Measurements from ENCODE around the gene TMEM117.
"Not testable (repeated sequence)": the region's sequence is repeated elsewhere in the genome, so short reads cannot be mapped to it uniquely, and the experiment has no call there.

The TMEM117 gene

GRCh38 chr12:43969882-43970281 lies 134.0 kb downstream of the TMEM117 start:
- DNase-seq = no peak

DNA sequence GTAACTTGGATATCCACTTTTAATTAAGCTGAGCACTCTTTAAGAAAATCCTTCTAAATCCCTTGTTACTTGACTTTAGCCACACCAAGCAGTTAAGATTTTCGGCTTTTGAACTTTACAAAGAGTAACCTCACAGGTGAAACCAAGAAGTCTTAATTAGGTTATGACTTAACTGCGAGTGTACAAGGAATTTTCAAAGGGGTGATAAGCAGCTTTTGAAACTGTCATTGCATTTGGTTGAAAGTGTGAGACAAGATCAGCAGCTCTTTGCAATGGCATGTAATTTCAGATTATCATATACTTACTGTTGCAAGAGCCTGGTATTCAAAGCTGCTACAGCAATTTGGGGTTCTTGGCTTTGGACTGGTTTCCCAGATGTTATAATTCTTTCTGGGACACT lies 137.5 kb downstream of the TMEM117 start:
- no peak for DNase-seq

GRCh38 chr12:43973993-43974392 lies 138.1 kb downstream of the TMEM117 start:
- no peak for DNase-seq

- no peak for DNase-seq
These were observed 140.1 kb downstream of the TMEM117 start for GRCh38 chr12:43976027-43976426.

DNA sequence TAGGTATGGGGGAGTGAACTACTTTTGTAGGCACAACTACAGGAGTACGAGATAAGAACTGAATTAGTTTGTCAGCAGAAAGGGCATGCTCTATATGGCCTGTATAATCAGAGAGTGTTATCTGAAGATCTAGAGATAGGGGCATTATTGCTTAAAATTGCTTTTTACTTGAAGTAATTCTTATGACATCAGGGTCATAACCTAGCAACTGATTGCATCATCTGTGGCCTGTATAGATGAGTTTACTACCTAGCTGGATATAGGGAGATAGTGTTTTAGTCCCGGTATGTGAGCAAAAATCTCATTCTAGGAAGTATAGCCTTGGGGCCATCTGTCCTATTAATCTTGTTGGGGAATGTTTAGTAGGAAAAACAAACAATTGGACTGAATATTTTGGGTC lies 142.7 kb downstream of the TMEM117 start:
- no peak for DNase-seq

GRCh38 chr12:43979450-43979849 lies 143.6 kb downstream of the TMEM117 start:
- no peak for DNase-seq

DNA sequence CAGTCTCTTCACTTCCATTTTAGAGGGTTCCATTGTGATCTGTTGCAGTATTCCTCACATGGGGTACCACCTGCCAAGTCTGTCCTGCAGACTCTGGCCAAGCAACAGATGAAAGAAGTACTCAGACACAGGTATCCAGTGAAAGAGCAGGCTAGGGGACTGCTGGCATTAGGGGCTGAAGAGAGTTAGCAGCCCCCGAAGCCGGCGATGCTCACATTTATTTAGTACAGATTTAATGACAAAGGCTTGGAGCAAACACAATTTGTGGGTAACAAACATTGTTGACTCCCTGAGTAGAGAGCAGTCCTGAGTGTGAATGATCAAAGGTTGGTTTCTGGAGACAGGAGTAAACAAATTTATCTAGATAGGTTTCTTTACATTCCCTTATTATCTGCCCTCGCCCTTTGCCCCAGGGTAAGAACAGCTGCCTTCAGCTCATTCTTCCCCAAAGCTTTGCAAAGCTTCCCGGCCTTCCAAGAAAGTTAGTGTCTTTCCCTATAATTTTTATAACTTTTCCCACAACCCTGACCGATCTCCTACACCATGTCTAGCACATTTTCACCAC lies 144.8 kb downstream of the TMEM117 start:
- no peak for DNase-seq

GRCh38 chr12:43981726-43982125 lies 145.8 kb downstream of the TMEM117 start:
- DNase-seq = no peak

DNA sequence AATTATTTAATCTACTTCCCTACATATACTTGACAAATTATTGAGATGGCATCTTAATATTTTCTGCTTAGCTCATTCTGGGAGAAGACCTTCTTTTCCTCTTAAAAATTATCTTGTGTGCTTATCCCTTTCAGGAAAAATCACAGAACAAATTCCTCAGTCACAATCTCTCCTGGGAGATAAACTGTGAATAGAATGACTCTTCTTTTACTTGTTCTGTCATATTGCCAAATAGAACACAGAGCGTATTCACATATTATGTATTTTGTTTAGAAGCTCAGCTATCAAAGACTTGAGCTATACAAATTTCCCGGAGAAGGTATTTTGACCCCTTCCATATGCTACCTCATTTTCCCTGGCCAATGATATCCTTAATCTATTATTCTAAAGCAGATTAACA lies 146.7 kb downstream of the TMEM117 start:
- no peak for DNase-seq

GRCh38 chr12:43988838-43989560 lies 153.1 kb downstream of the TMEM117 start:
- no peak for DNase-seq

DNA sequence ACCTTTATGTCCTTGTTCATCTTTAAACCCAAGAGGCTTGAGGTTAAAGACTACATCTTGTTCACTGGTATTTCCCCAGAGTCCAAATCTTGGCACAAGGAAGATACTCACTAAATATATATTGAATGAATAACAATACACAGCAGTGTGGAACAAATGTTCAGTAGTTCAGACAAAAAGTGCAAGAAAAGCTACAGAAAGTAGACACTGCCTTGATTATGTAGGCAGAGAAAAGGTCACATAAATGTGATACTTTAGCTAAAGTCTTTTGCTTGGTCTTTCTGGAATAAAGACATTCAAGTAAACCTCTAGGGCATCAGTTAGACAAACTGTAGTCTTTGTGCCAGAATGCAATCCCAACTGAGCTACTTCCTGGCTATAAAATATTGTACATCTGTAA lies 157.0 kb downstream of the TMEM117 start:
- DNase-seq = no peak

DNA sequence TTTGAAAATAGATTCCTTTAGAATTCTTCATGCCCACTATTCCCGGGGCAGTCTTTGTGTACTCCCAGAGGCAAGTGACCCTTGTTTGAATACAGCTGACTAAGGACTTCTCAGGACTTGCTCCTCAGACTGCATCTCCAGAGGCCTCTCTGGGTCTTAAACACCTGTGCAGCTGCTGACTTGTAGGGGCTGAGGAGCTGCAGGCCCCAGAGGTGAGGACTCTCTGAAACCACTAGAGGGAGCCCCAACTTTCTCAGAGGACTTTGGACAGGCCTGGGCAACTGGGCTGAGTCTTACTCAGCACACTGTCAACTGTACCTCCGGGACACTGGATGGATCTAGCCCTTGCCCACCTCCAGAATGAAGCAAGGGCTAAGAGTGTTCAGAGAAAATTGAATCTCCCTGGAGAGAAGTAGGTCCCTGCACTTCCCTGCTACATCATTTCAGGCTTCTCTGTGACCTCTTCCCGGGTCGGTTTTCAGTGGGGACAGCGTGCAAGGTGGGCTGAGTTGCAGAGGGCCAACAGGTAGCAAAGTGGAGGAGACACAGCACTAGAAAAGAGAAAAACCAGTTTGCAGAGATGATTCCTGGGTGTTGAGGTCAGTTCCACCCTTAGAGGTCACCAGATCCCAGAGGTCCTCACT lies 164.6 kb downstream of the TMEM117 start:
- peak; percentile 10 for DNase-seq

DNA sequence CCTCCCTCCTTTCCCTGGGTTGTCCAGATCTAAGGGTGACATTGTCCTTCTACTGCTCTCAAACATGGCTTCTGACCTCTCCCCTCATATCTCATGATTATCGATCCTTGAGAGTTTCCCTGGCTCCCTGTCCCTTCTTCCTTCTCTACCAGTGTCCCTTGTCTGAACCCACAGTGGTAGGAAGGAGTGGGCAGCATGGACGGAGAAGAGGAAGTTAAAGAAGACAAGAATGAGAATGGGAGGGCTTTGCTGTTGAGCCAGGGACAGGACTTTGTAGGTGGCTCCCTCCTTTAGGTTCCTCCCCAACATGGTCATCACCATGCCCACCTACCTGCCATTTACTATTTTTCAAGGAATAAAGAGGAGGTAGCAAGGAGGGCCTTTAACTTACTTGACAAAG lies 166.7 kb downstream of the TMEM117 start:
- DNase-seq = no peak

- DNase-seq = no peak
These were observed 167.8 kb downstream of the TMEM117 start for GRCh38 chr12:44003721-44004120.

DNA sequence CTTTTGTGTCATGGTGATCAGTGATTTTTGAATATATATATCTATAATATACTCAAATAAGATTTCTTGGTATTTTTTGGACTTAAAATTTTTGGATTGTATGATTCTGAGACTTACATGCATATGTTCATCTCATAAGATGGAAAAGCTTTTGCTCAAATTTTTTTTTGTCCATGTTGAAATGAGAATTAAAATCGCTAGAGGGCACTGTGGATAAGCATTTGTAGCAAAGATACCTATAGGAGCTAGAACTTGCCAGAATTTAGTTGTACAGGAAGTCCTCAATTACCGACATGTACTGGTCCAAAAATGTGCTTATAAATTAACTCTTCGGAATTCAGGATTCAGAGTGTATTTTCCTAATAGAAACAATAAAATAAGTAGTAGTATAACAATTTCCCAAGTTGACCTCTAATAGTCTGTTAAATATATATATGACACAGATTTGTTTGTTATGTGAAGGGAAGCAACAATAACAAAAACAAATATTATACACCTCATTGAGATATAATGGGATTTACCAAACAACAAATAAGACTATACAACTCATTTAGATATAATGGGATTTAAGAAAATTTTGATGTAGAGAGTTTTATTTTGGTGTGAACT lies 179.6 kb downstream of the TMEM117 start:
- peak; percentile 74 for DNase-seq

DNA sequence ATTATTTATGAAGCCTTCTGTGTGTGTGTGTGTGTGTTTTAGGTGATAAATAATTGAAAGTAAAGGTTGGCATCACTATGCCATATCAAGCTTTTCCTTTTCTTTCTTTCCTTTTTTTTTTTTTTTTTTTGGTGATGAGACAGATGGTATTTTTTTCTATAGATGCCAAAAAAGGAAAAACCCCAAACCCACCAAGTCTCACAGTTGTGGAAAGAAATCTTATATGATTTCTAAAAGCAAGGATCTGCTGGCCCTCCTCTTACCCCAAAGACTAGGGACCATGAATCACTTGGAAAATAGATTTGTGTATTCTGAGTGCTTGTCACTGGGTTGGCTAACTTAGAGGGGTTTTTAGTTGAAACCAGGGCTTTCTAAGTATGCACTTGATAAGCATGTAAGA lies 181.3 kb downstream of the TMEM117 start:
- no peak for DNase-seq

DNA sequence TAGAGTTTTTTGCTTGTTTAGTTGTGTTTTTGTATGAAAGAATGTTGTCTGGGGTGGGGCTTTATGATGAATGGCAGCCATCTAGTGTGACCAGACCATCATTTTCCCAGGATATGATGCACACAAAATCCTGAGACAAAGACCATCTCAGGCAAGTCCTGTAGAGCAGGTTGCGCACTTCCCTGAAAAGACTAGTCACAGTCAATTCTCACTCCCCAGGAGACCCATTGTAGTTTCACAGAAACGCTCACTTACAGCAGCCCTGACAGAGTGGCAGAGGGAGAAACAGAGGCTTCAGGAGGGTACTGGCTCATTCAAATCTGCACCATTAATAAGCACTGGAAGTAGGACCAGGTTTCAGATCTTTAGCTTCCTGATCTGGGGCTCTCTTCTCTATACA lies 183.2 kb downstream of the TMEM117 start:
- DNase-seq = no peak

DNA sequence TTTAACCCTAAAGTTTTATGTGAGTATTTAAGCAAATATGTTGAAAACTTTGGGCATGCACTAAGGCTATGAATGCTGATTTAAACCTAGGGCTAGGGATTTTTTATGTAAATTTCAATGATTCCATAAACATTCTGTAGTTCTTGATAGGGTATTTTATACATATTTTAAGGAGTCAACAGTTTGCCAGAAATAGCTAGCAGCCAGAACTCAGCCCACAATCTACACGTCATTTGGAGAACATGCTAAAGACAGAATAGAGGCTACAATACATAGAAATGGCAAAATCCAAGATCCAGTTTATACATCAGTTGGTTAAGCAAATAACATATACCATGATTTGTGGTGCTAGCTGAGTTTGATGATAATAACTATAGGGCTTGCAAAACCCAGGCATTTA lies 184.7 kb downstream of the TMEM117 start:
- no peak for DNase-seq

DNA sequence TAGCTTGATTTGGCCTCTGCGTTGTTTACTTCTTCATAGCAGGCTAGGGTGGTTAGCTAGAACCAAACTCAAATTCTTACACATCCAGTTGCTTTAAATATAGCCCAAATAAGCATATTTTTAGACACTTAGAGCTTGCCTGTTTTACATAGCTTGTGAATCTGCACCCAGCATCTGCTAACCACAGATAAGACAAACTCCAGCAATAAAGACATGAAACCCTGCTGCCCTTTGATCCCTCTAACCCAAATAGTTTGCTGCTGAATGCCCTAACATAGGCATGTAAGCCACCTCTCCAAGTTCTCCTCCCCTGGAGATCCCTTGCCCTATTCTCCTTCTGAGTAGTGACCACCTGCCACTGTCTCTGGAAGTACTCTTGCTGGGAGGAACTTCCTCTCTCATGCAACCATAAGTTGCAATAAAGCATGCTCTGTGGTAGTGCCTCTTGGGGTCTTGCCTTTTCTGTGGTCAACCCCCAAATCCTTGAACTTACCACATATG lies 185.6 kb downstream of the TMEM117 start:
- DNase-seq = no peak

- DNase-seq = no peak
These were observed 189.6 kb downstream of the TMEM117 start for GRCh38 chr12:44025499-44025898.

- no peak for DNase-seq
These were observed 190.2 kb downstream of the TMEM117 start for GRCh38 chr12:44026046-44026445.

GRCh38 chr12:44026926-44027325 lies 191.0 kb downstream of the TMEM117 start:
- DNase-seq = not testable (repeated sequence)

DNA sequence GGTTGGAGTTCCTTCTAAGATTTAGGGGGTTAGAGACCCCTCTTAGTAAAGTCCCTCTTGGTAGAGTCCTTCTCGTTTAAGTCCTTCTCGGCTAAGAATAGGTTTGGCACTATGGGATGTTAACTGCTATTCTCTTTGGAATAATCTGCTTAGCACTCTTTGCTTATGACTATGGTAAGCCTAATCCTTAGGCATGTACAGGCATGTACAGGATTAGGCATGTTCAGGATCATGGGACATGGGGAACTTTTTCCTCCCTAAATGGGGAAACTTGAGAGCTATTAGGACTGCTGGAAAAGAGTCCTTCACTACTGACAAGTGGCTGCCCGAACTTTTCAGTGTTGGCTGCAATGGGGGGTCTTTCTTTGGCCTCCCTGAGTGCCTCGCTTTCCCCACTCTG lies 193.3 kb downstream of the TMEM117 start:
- DNase-seq = no peak
